Femur (tissue), 1 donor: ENCODE results near the gene BABAM2.

Experiments
- DNase-seq: peaks from one replicate; pipeline ENCODE4 v3.0.0-alpha.2; 2017

Gene BABAM2

DNA sequence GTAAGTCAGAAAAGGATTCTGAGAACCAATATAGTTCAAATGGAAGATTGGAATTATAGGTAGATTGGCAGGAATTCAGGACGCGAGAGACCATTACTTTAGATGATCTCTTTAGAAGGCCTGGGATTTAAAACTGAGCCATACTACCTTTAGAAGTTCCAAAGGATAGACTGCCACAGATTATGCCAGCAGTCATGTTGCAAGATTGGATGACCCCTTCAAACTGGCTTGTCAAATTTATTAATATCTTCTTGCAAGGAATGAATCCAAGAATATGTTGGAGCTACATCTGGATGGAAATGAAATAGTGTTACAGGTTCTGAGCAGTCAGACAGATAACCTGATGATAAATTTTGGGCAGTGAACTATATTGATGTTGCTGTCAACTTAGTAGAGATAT is 22.0 kb downstream of the BABAM2 start:
- DNase-seq: no peak

DNA sequence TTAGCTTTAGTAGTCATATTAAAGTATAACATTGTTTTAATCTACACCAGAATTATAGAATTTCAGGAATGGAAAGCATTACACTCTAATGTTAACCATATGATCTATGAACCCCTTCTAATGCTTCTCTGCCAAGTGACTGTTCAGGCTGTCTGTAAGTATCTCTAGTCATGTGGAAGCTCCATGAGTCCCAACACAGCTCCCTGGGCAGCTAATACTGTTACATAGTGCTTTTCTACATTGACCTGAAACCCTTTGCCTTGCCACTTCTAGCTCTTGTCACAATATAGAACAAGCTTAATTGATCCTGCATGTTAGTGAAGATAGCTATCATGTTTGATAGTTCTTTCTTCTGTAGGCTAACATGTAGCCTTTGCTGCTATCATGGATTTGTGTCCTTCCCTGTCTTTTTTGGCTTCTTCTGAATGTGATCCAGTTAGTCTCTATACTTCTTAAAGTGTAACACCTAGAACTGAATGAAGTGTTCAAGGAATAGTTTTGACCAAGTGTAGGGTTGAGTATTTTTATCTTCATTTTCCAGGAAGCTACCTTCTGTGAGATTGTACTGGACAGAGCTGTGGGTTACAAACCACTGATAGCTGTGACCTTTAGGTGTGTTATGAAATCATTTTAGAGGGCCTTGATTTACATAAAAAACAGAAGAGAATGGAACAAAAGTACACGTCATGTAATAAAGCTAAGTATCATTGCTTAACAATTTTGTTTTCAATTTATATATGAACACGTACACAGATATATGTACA is 23.7 kb downstream of the BABAM2 start:
- no peak for DNase-seq

DNA sequence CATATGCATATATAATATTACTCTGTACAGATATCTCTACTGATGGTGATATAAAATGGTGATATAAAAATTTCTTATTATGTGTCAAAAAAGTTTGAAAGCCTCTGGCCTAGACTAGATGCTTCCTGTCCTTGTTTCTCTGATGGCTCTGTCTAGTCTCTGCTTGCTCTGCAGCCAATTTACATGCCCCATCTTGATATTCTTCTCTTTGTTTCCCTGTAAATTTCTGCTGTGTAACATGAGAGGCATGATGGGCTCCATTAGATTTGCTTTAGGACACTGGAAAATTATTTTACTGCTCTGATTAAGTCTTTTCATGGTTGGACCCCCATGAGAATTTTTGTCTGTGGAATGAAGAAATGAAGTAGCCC is 24.3 kb downstream of the BABAM2 start:
- no peak for DNase-seq

DNA sequence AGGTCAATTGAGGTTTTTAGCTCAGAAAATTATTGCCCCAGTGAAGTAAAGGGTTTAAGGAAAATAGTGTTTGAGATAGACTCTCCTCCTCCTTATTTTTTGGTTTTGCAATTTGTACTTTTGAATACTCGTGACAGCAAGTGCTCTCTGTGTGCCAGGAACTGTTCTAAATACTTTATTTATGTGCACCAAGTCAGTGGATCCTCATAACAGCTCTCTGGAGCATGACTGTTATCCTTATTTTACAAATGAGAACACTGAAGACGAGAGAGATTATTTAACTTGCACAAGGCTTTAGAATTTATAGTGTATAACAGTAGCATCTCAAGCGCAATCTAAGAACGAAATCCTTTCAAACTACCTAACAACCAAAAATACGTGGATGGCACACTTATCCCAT is 24.7 kb downstream of the BABAM2 start:
- no peak for DNase-seq

DNA sequence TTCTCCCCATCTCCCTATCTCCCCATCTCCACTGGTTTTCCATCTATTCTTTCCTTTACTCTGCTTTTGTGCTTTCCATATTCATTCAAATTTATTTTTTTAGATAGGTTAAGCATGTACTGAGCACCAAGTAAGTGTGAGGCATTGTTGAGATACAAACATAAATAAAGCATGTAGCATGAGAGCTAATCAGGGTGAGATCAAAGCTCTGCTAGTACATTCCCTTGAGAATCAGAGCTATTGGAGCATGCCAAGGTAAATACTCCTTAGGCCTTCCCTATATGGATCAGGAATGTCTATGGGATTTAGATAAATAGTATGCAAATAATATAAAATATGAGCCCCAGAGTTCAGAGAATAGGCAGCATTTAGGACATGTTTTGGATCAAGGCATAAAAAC is 25.3 kb downstream of the BABAM2 start:
- no peak for DNase-seq

DNA sequence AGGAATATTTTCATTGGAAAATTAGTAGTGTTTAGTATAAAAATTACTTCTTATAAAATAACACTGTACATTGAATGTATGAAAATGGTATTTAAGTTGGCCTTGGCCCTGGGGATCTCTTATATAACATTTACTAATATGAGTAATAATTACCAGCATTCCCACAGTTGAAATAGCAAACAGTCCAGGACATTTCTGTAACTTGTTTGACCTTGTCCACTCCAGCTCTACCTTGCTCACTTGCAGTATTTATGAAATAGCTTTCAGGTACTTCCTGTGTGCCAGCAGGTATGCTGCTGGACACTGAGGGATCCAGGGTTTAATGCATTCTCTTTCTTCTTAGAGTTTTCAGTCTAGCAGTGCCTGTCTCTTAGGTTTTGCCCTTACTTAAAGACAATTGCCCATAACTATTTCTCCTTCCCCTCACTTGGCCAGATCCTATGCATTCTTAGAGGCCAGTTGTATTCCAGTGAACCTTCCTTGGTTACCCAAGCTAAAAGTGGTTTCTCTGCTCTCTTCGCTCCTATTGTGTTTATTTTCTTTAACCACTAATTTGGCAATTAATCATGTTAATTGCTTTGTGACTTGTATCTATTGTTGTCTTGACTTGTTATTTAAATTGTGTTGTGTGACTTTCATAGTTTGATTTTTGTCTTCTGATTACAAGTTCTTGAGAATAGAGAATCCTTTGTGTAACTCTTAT is 25.9 kb downstream of the BABAM2 start:
- no peak for DNase-seq

DNA sequence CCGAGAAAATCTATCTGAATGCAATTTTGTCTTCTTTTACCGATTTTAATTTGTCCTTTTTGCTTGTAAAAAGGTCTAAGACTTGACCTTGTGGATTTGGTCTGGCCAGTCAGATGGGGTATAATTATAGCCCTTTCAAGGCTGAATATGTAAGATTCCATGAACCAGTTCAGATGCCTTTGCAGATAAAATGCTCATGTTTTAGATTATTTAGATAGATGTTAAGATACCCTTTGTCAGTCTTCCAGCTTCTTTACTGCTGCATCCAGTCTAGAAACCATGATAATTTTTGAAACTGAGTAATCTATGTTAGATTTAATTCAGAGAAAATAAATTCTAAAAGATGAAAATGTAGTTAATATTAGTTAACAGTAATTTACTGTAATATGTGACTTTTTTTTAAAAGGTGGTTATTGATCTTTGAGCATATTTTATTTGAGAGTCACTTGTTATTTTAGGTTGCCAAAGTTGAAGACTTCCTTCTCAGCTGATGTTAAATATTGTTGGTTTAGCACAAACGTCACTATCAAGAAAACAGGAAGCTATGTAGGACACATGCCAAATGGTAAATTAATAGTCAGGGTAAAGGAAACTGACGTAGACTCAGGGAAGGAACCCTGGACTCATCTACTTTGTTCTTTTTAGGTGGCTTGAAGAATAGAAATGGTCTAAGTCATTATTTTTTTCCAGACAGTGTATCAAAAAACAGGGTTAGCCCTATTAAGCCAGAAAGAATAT is 29.8 kb downstream of the BABAM2 start:
- DNase-seq: no peak

DNA sequence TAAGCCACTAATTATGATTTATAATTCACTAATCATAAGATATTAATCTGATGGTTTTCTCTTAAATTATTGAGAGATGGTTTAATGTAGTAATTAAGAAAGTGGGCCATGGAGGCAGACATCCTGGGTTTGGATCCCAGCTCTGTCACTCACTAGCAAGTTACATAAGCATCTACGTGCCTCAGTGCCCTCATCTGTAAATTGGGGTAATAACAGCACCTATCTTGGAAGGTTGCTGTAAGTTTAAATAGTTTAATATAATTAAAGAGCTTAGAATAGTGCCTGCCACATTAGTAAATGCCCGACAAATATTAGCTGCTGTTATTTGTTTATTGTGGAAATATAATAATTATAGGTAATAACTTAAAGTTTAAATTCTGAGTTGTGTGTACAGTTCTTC is 30.9 kb downstream of the BABAM2 start:
- no peak for DNase-seq

DNA sequence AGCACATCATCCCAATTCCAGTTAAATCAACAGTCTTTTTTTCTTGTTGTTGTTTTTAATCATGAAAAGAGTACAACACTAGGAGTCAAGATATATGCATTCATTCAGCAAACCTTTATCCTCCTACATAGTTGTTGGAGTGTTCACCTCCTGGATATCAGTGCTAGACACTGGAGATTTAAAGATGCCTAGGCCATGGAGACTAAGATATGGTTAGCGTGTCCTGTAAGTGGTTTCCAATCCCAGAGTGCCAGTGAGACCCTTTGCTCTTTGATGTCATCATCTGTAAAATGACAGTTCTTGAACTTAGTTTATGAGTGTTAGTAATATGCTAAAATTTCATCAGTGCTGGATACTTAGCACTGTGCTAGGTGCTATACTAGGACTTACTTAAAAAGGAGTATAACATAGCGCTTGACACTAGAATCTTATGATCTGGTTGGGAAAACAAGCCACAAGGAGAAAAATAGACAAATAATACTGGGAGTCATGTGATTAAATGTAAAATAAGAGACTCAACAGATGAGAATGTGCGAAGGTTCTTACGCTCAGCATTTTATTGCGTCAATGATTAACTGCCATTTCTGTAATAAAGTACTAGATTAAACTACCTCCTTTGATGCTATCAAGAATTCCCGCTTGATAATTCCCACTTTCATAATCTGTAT is 31.5 kb downstream of the BABAM2 start:
- no peak for DNase-seq

DNA sequence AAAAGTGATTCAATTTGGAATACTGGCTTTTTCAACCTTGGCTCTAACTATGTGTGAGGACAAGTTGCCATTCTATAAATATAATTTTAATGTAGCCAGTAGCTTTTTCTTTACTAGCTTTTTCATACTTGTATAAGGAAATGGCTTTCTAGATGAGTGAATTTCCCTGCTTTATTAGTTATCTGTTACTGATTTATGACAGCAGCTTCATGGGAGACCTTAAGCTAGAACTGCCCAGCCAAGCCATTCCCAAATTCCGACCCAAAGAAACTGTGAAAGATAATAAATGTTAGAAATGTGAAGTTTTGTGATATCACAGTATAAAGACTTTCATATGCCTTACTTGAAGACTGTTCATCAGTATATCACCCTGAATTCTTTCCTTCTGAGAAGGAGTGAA is 32.3 kb downstream of the BABAM2 start:
- no peak for DNase-seq

DNA sequence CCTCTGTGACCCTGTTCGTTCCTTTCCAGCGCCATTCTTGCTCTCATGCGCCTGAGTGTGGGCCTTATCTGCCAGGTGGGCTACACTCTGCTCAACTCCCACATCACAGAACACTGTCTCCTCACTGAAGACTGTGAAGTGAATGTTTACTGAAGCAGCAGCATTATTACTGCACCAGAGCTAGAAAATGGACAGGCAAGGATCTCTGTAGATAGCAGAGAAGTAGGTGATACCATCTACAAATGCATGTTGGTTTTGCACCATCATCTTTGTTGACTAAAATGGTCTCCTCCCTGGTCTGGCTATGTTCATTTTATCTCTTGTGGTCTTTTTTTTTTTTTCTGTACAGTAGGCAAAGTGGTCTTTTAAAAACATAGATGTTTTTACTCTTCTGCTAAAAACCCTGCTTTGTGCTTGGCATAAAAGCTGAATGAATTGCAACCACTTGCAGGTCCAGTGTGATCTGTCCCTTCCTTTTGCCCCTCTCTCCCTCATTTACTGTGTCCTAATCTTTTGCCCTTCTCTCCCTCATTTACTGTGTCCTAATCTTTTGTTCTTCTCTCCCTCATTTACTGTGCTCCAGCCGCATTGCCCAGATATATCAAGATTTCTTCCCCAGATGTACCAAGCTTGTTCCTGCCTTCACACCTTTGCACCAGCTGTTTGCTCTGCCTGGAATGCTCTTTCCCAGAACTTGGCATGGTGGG is 35.4 kb downstream of the BABAM2 start:
- no peak for DNase-seq

DNA sequence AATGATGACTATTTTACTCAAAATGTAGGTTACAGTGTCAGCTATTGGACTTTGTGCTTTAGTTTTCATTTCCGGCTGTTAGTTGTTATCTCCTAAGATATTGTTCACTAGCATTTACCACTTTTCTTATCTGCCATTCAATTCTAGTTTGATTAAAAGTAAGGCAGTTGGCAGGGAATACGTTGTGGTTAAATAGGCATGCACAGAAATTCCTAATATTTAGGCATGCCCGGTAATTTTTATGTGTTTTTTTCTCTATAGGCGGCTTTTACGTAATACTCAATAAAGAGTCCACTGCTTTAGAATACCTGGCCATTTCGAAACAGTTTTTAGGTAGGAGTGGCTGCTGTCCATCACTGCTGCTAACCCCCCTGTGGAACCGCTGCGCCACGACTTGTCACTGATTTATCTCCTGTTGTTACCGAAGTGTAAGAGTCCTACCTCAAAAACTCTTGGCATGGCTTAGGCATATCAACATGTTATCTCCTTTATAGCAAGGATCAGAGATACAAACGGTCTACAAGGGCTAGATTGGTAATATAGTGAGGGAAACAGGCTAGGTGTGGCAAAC is 39.5 kb downstream of the BABAM2 start:
- DNase-seq: no peak

DNA sequence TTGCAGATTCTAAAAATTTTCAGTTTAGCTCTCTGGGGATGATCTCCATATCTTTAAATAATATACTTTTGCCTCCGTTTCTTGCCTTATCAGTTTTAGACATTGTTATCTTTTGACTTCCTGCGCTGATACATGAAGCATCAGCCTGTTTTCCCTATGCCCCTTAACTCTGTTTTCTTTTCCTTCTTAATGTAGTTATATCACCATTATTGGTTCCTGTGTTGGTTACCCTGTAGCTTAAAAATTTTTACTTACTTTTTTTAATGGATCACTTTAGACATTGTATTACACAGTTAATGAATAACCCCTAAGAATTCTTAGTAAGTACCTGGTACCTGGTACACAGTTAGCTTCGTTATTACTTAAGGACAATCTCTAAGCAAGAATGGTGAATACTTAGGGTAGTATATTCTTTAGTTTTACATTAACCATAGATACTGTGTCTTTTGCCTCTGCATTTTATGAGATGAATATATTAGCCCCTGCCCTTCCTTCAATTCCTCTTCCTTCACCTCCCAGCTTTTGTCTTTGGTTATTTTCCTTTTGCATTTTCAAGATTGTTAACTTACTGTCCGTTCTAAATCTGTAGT is 40.9 kb downstream of the BABAM2 start:
- DNase-seq: no peak

DNA sequence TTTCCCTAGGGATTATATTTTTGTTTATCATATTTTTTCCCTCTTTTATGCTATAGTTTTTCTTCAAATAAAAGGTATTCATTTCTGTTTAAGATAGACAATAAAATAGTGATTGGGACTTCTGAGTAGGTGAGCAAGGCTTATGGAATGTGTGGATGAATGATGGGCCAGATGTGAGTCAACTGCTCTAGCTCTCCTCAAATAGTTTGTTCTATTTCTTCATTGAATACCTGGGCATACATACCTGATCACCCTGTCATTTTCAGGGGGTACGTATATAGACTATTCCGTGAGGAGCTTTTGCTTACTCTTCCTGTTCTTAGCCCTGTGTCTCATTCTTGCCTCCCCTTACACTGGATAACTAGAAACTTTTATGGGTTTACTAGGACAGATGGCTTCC is 41.9 kb downstream of the BABAM2 start:
- DNase-seq: no peak

DNA sequence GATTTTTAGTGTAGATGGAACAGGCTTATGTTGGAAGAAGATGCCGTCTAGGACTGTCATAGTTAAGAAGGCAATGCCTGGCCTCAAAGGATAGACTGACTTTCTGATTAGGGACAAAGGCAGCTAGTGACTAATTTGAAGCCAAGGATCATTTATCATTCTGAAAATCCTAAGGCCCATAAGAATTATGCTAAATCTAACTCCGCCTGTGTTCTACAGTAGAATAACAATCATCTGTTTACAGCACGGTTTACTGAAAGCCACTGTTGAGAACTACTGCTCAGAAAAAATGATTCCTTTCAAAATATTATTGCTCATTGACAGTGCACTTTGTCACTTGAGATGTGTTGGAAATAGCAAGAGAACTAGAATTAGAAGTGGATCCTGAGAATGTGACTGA is 44.5 kb downstream of the BABAM2 start:
- no peak for DNase-seq

DNA sequence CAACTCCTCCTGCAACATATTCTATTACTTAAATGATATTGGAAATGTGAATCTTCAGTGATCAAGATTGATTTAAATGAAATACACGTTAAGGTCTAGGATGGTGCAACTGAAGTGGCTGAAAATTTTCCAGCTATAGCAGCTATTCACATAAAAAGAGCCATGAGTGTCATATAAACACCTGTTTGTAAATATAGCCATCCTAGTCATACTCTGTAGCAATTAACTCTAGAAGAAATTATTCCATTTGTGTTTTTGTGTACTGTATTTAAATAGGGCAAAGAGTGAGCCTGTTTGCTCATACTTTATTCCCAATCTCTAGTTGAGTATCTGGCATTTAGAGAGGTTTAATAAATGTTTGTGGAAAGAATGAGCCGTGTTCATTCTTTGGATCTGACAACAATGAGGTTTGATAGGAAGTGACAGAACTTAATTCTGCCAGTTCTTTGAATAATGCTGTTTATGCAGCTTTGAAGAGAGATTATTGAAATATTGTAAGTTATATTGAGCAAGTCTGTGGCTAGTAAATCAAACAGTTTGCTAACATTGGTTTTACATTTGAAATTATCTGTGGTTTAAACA is 49.7 kb downstream of the BABAM2 start:
- no peak for DNase-seq

DNA sequence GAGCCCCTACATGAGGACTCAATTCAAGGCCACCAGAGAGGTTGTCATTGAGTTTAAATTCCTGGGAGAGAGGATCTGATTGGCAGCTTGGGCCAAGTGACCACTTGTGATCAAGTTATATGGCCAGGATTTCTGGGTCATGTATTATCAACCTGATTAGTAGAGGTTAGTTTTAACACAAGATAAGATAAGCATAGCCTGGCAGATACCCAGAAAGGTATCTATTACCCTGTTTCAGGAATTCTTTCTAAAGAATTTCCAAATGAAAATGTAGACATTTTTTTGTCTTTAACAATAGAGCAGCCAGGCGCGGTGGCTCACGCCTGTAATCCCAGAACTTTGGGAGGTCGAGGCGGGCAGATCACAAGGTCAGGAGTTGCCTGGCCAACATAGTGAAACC is 50.5 kb downstream of the BABAM2 start:
- no peak for DNase-seq

DNA sequence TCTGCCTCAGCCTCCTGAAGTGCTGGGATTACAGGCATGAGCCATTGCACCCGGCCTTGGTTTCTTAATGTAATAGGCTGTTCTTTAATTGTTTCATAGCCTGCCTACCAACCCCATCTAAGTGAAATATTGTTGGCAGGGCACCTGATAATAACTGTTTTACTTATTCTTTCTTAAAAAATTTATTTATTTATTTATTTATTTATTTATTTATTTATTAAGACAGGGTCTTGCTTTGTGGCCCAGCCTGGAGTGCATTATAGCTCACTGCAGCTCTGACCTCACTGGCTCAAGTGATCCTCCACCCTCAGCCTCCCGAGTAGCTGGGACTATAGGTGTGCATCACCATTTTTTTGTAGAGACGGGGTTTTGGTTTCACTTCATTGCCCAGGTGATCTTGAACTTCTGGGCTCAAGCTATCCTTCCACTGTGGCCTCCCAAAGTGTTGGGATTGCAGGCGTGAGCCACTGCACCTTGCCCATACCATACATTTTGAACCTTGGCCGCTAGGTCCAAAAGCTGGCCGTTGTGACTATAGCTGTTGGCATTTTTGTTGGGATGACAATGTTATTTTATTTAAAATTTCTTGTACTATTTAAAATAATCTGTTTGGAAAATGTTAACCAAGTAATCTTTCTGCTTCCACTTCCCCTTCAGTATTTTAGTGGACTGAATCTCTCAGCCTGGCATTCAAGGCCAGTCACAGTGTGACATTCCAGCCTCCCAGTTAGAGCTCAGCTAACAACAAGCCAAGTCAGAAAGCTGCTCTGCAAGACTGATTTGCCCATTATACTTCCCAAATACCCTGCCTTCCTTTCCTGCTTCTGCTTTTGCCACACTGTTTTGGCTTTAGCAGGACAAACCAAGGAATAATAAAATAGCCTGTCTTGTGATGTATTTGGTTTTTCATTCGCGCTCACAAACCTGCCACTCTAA is 52.4 kb downstream of the BABAM2 start:
- no peak for DNase-seq

DNA sequence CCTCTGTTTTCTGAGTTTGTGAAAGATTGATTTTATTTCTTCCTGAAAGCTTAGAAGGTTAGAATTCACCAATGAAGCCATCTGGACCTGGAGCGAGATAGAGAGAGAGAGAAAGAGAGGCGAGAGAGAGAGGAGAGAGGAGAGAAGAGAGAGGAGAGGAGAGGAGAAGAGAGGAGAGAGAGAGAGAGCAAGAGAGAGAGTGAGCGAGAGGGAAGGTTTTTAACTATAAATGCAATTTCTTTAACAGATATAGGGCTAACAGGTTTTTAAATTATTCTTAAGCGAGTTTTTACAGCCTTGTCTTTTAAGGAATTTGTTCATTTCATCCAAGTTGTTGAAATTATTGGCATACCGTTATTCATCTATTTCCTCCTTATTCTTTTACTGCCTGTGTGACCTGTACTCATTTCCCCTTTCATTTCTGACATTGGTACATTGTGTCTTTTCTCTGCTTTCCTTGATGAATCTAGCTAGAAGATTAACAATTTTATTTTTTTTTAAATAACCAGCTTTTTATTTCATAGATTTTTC is 56.1 kb downstream of the BABAM2 start:
- DNase-seq: no peak

DNA sequence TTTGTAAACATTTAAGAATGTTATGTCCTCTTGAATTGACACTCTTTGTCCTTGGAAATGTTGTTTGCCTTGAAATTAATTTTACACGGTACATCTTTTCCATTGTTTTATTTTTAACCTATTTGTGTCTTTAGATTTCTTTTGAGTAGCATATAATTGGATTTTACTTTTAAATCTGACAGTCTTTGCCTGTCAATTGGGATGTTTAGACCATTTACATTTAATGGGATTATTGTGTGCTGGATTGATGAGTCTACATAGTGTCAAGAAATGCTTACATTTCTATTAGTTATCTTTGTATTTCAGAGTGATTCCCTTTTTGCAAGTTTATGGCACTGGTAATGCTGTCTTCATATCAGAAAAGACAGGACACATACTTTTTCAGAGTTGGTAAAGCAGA is 61.5 kb downstream of the BABAM2 start:
- DNase-seq: no peak
